Lower leg skin (tissue), 4 donors: Measurements from ENCODE around the gene SF3A2. TPM values are rescaled to one million over a fixed set of nuclear protein-coding genes. Genes with fewer than 3 reads are reported as not detected.

Experiments used
- DNase-seq, 2 donors: peaks; one replicate each; pipeline ENCODE4 v3.0.0-alpha.2; 2019; ENCODE audit warnings: low spot score in 2 of 2
- H3K4me3 ChIP-seq: fragments of 200-600 bp; sonication (generic); 2 replicates; pipeline ENCODE4 v1.5.1; 2017; ENCODE audit warnings: mild to moderate bottlenecking, low read depth; ENCODE audit not compliant: poor library complexity, severe bottlenecking
- POLR2A ChIP-seq, 2 donors: fragments of 450-650 bp; IDR thresholded peaks; one replicate each; pipeline ENCODE4 v1.6.1; 2016 to 2017; ENCODE audit warnings: antibody characterized with exemption in 2 of 2, mild to moderate bottlenecking in 1 of 2, moderate library complexity in 1 of 2
- WGBS, 2 donors: methylation state at CpG; one replicate each; pipeline ENCODE4 v1.1.5; 2018; 5-methylcytosine and 5-hydroxymethylcytosine counted together
- intact Hi-C: fragments of 100-400 bp; cut with DNase I; formaldehyde crosslinking; loops from one replicate; pipeline ENCODE4 v1.15.0; 2023; ENCODE audit warnings: low total_unique reads
- total RNA-seq, 4 donors: library from RNA; depleted of rRNA; stranded (reverse); fragments of >200 nt; gene quantifications; one replicate each; pipeline ENCODE4 v1.1.0, GENCODE V29; 2016
- TF ChIP-seq, protein P1 (sequence below), 3 donors: fragments of 450-650 bp; IDR thresholded peaks; one replicate each; pipeline ENCODE4 v1.5.1; 2016; ENCODE audit warnings: antibody characterized with exemption in 3 of 3, mild to moderate bottlenecking in 3 of 3, moderate library complexity in 2 of 3

The SF3A2 gene
- total RNA-seq, 4 donors from 2014 or later = 35.6 to 85.6 (median 47.8) TPM

GRCh38 chr19:2249880-2250765 lies 13.5 kb downstream of the SF3A2 start:
- 34 to 56% methylated on average over 8 to 34 of the region's 43 CpGs for WGBS, 2 donors
- no peak for DNase-seq

DNA sequence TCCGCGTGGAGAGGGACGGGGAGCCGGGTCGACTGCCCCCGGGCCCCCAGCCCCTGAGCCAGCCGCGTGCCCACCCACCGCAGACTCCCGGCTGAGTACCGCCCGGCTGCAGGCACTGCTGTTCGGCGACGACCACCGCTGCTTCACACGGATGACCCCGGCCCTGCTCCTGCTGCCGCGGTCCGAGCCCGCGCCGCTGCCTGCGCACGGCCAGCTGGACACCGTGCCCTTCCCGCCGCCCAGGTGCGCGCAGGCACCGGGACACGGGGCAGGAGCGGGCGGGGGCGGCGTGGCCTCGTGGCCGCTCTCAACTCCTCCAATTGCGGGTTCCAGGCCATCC lies 14.1 kb downstream of the SF3A2 start:
- no peak for TF ChIP-seq POLR2A (IDR thresholded peaks at IDR 0.05)
- TF ChIP-seq, protein P1, sequence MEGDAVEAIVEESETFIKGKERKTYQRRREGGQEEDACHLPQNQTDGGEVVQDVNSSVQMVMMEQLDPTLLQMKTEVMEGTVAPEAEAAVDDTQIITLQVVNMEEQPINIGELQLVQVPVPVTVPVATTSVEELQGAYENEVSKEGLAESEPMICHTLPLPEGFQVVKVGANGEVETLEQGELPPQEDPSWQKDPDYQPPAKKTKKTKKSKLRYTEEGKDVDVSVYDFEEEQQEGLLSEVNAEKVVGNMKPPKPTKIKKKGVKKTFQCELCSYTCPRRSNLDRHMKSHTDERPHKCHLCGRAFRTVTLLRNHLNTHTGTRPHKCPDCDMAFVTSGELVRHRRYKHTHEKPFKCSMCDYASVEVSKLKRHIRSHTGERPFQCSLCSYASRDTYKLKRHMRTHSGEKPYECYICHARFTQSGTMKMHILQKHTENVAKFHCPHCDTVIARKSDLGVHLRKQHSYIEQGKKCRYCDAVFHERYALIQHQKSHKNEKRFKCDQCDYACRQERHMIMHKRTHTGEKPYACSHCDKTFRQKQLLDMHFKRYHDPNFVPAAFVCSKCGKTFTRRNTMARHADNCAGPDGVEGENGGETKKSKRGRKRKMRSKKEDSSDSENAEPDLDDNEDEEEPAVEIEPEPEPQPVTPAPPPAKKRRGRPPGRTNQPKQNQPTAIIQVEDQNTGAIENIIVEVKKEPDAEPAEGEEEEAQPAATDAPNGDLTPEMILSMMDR (IDR thresholded peaks at IDR 0.05) = no peak
- H3K4me3 ChIP-seq = no peak overlapping the region
- 13 to 16% methylated on average over 9 to 18 of the region's 40 CpGs for WGBS, 2 donors
- intact Hi-C loops = no loop called here
- no peak for DNase-seq

More at GRCh38 chr19:2249880-2250765, 13.5 kb downstream of the SF3A2 start:
- TF ChIP-seq, protein P1 (IDR thresholded peaks at IDR 0.05) = no peak
- no peak for TF ChIP-seq POLR2A (IDR thresholded peaks at IDR 0.05)
- no peak overlapping the region for H3K4me3 ChIP-seq
- intact Hi-C loops = no loop called here

DNA sequence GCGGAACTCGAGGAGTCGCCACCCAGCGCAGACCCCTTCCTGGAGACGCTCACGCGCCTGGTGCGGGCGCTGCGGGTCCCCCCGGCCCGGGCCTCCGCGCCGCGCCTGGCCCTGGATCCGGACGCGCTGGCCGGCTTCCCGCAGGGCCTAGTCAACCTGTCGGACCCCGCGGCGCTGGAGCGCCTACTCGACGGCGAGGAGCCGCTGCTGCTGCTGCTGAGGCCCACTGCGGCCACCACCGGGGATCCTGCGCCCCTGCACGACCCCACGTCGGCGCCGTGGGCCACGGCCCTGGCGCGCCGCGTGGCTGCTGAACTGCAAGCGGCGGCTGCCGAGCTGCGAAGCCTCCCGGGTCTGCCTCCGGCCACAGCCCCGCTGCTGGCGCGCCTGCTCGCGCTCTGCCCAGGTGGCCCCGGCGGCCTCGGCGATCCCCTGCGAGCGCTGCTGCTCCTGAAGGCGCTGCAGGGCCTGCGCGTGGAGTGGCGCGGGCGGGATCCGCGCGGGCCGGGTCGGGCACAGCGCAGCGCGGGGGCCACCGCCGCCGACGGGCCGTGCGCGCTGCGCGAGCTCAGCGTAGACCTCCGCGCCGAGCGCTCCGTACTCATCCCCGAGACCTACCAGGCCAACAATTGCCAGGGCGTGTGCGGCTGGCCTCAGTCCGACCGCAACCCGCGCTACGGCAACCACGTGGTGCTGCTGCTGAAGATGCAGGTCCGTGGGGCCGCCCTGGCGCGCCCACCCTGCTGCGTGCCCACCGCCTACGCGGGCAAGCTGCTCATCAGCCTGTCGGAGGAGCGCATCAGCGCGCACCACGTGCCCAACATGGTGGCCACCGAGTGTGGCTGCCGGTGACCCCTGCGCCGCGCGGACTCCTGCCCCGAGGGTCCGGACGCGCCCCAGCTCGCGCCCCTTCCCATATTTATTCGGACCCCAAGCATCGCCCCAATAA lies 14.8 kb downstream of the SF3A2 start:
- H3K4me3 ChIP-seq = no peak overlapping the region
- TF ChIP-seq, protein P1 (IDR thresholded peaks at IDR 0.05) = no peak
- no peak for TF ChIP-seq POLR2A (IDR thresholded peaks at IDR 0.05)
- no peak for DNase-seq
- intact Hi-C loops = no loop called here
- WGBS, 2 donors = 6 to 27% methylated on average over 15 to 16 of the region's 125 CpGs

DNA sequence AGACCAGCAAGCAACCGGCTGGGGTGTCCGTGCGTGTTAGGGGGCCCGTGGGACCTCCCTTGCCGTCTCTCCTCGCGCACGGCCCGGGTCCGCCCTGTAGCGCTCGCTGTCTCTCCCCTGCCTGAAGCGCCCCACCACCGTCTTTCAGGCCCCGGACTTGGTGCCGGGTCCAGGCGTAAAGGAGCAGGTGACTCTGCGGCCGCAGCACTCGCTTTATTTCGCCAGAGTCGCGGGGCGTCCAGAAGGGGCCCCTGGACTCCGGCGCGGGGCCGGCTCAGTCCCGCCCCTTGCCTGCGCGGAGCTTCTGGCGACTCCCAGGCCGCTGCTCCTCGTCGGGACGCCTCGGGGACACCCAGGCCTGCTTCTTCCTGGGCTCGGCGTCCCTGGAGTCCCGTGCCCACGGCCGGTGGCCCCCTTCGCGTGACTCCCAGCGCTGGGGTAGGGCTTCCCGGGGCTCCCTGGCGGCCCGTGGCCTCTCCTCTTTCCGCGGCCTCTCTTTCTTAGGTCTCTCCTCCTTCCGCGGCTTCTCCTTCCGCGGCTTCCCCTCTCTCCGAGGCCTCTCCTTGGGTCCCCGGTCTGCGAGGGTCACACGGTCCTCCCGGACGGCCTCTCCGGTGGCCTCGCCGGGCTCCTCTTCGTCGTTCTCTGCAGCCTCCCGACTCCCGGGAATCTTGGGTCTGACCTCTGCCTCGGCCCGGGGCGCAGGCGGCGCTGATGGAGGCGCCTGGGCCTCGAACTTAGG lies 15.6 kb downstream of the SF3A2 start:
- intact Hi-C loops = no loop called here
- TF ChIP-seq, protein P1 (IDR thresholded peaks at IDR 0.05) = no peak
- TF ChIP-seq POLR2A (IDR thresholded peaks at IDR 0.05) = no peak
- no peak for DNase-seq
- H3K4me3 ChIP-seq = no peak overlapping the region
- 13 to 19% methylated on average over 41 to 59 of the region's 74 CpGs for WGBS, 2 donors

GRCh38 chr19:2252797-2253105 lies 16.1 kb downstream of the SF3A2 start:
- 8 to 12% methylated on average over 14 to 18 of the region's 18 CpGs for WGBS, 2 donors
- H3K4me3 ChIP-seq = no peak overlapping the region
- intact Hi-C loops = no loop called here
- TF ChIP-seq, protein P1 (IDR thresholded peaks at IDR 0.05) = no peak
- TF ChIP-seq POLR2A (IDR thresholded peaks at IDR 0.05) = no peak
- no peak for DNase-seq
